Neutrophil (primary cell): ENCODE measurements around the gene SDHB.

Experiments
- H3K27ac ChIP-seq: fragments of 200-600 bp; sonication (generic); 2 replicates; pipeline ENCODE4 v1.5.1; 2016; ENCODE audit warnings: mild to moderate bottlenecking, moderate library complexity
- H3K27me3 ChIP-seq: fragments of 200-600 bp; sonication (generic); 2 replicates; pipeline ENCODE4 v1.6.0; 2016; ENCODE audit warnings: mild to moderate bottlenecking
- H3K36me3 ChIP-seq: fragments of 200-600 bp; sonication (generic); 2 replicates; pipeline ENCODE4 v1.5.1; 2017
- H3K4me1 ChIP-seq, 2 experiments: fragments of 200-600 bp in 1 of 2; sonication (generic) in 1 of 2; 1 replicate in 1 of 2; 2 replicates in 1 of 2; pipeline versions ENCODE4 v1.5.1 to v1.6.1; 2013 to 2016; ENCODE audit warnings: low read depth in 1 of 2, low read length in 1 of 2, mild to moderate bottlenecking in 1 of 2, moderate library complexity in 1 of 2; ENCODE audit not compliant: control insufficient read depth in 1 of 2, insufficient read depth in 1 of 2
- H3K4me3 ChIP-seq, 2 experiments: fragments of 200-600 bp in 1 of 2; sonication (generic) in 1 of 2; 1 replicate in 1 of 2; 2 replicates in 1 of 2; pipeline ENCODE4 v1.5.1; 2013 to 2016; ENCODE audit warnings: low read depth in 1 of 2, low read length in 1 of 2, mild to moderate bottlenecking in 1 of 2, moderate library complexity in 1 of 2
- H3K9me3 ChIP-seq: fragments of 200-600 bp; sonication (generic); 2 replicates; pipeline ENCODE4 v1.5.1; 2016
- TF ChIP-seq, protein P1 (sequence below): fragments of 200-600 bp; sonication (generic); IDR thresholded peaks from 2 replicates; pipeline ENCODE4 v1.5.1; 2016; ENCODE audit warnings: antibody characterized with exemption

The SDHB gene

DNA sequence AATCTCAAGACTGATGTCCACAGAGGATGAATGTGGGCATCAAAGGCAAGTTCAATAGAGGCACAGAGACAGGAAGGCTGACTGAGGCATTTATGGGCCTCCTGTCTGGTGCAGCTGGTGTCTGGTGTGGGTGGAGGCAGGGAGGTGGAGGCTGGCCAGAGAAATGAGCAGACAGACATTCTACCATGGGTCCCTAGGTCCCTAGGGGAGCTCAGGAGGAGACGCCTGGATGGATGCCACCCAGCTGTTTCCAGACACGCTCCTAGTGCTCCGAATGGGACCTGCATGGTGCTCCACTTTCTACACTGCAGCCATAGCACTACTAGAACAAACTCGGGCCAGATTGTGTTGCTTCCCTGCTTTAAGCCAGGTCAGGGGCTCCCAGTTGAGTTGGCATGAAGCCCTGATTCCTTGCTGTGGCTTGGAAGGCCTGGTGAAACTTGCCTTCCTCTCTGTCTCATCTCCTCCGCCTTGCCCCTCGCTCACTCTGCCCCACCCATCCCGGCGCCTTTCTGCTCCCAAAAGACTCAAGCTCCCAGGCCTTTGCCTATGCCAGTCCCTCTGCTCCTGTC, 40.1 kb upstream of the SDHB start:
- Histone ChIP-seq H3K27ac (peak overlapping the region; percentile 35), H3K36me3 (peaks cover 87% of the 10 kb centered on the region), H3K27me3 (no peaks in the 10 kb centered on the region), H3K4me1 (peaks cover 30 to 35% of the 10 kb centered on the region in 2 experiments), H3K4me3 (no peak overlapping the region), H3K9me3 (no peaks in the 10 kb centered on the region)
- TF ChIP-seq, protein P1, sequence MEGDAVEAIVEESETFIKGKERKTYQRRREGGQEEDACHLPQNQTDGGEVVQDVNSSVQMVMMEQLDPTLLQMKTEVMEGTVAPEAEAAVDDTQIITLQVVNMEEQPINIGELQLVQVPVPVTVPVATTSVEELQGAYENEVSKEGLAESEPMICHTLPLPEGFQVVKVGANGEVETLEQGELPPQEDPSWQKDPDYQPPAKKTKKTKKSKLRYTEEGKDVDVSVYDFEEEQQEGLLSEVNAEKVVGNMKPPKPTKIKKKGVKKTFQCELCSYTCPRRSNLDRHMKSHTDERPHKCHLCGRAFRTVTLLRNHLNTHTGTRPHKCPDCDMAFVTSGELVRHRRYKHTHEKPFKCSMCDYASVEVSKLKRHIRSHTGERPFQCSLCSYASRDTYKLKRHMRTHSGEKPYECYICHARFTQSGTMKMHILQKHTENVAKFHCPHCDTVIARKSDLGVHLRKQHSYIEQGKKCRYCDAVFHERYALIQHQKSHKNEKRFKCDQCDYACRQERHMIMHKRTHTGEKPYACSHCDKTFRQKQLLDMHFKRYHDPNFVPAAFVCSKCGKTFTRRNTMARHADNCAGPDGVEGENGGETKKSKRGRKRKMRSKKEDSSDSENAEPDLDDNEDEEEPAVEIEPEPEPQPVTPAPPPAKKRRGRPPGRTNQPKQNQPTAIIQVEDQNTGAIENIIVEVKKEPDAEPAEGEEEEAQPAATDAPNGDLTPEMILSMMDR: no peak

DNA sequence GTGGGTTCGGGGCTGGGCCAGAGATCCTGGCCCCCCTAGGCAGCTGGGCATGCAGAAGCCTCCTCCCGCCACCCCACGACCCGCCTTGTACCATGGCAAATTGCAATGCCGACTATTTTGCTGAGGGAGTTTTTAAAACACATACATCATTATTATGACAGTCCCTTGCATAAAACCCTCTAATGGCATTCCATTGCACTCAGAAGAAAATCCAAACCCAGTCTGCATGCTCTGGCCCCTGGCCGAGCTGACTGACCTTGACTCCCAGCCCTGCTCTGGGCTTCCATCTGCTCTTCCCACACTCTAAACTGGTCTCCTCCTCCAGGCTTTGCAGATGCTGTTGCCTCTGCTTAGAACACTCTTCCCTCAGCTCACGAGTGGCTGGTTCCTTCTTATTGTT, 37.4 kb upstream of the SDHB start:
- peaks cover 100% of the 10 kb centered on the region for H3K36me3 ChIP-seq
- H3K27me3 ChIP-seq: no peaks in the 10 kb centered on the region
- H3K9me3 ChIP-seq: no peaks in the 10 kb centered on the region
- peaks cover 3 to 16% of the 10 kb centered on the region in 2 experiments for H3K4me1 ChIP-seq
- no peak overlapping the region for H3K4me3 ChIP-seq
- H3K27ac ChIP-seq: peak overlapping the region; percentile 43
- TF ChIP-seq, protein P1: no peak

DNA sequence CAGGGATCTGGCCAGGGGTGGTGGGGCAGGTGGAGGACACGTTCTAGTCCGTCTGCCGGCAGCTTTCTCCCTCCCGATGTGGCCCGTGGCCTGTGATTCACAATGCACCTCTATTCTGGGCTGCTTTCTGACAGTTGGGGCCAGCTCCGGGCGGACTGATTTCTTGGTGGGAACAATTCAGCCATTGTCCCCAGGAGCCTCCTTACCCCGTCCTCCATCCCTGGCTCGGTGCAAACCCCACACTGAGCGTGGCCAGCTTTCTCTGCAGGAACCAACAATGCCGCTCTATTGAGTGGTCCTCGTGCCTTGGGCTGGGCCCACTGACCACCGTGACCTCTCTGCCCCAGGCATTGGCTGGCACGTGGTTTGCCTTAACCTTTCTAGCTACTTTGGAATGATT, 35.7 kb upstream of the SDHB start:
- Histone ChIP-seq H3K4me3 (no peak overlapping the region), H3K27ac (peak overlapping the region; percentile 43), H3K4me1 (peaks cover 0 to 24% of the 10 kb centered on the region in 2 experiments)

DNA sequence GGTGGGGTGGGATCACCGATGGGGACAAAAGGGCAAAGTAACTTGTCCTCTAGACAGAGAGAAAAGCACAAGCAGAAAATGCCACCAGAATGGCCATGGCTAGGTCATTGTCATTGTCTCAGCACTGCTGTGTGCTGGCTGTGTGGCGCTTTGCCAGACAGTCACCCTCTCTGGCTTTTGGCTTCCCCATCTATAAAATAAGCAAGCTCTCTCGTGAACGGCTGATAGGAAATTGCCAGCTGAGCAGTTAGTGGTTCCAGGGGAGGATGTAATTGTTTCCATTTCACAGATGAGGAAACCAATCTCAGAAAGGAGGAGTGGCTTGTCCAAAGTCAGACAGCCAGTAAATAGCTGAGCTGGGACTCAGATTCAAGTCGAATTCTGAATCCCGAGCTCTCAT, 32.9 kb upstream of the SDHB start:
- Histone ChIP-seq H3K27ac (peak overlapping the region; percentile 66), H3K4me3 (no peak overlapping the region)
- TF ChIP-seq, protein P1: no peak

More for the DNA sequence above, 35.7 kb upstream of the SDHB start:
- Histone ChIP-seq H3K27me3 (no peaks in the 10 kb centered on the region), H3K36me3 (peaks cover 100% of the 10 kb centered on the region), H3K9me3 (no peaks in the 10 kb centered on the region)
- TF ChIP-seq, protein P1: no peak

DNA sequence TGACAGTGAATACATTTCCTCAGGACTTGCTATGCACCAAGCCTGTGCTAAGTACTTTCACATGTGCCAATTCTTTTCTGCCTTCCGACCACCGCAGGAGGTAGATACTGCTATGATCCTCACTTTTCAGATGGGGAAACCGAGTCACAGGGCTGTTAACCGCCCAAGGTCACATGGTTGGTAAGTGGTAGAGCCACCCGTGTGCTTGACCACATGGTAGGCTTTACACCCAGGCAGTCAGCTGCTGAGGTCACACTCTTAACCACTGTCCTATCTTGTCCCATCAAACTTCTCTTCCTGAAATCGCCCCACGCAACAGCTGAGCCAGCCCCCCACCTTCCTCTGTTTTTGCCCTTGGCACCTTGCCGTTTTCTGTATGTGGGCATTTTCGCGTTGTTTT, 31.0 kb upstream of the SDHB start:
- H3K4me1 ChIP-seq: peaks cover 27 to 60% of the 10 kb centered on the region in 2 experiments
- no peak overlapping the region for H3K4me3 ChIP-seq
- H3K27ac ChIP-seq: peak overlapping the region; percentile 66
- peaks cover 100% of the 10 kb centered on the region for H3K36me3 ChIP-seq
- TF ChIP-seq, protein P1: no peak
- no peaks in the 10 kb centered on the region for H3K27me3 ChIP-seq
- H3K9me3 ChIP-seq: no peaks in the 10 kb centered on the region

More for the DNA sequence above, 32.9 kb upstream of the SDHB start:
- Histone ChIP-seq H3K27me3 (no peaks in the 10 kb centered on the region), H3K4me1 (peaks cover 22 to 52% of the 10 kb centered on the region in 2 experiments), H3K36me3 (peaks cover 100% of the 10 kb centered on the region), H3K9me3 (no peaks in the 10 kb centered on the region)
